H1 (cell line): ENCODE measurements around the gene ERC1.

Experiments used
- POLR2AphosphoS5 ChIP-seq: IDR thresholded peaks from 2 replicates; pipeline ENCODE4 v1.6.1; 2011; ENCODE audit warnings: low read depth, low read length
- RAD21 ChIP-seq, 2 experiments: IDR thresholded peaks in 1 of 2; conservative IDR thresholded peaks in 1 of 2; 2 replicates each; pipeline ENCODE4 v1.6.1; 2011; ENCODE audit warnings: low read depth in 2 of 2, low read length in 2 of 2, improper control_type of control experiment in 1 of 2, inconsistent platforms in 1 of 2, mild to moderate bottlenecking in 1 of 2, moderate library complexity in 1 of 2
- TF ChIP-seq, protein P1 (sequence below), 3 experiments: IDR thresholded peaks; 1 replicate in 2 of 3; 2 replicates in 1 of 3; pipeline versions ENCODE4 v1.5.1 to v1.6.1; 2011; ENCODE audit warnings: low read length in 3 of 3, mild to moderate bottlenecking in 3 of 3, inconsistent platforms in 2 of 3, low read depth in 1 of 3, moderate library complexity in 1 of 3; ENCODE audit not compliant: insufficient read depth in 1 of 3; ENCODE audit errors: control extremely low read depth in 1 of 3

DNA sequence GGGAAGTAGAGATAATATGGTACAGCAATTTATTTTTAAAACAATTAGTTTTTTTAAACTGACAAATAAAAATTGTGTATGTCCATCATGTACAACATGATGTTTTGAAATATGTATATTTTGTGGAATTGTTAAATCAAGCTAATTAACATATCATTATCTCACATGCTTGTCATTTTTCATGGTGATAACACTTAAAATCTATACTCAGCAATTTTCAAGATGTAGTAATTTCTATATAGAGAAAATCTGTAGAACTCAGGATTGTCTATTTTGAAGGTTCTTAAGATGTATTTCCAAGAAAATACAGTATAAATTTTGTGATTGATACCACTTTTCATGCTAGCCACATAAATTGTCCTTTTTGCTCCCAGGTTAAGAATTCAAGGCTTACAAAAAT is 356.3 kb downstream of the ERC1 start:
- TF ChIP-seq, protein P1, sequence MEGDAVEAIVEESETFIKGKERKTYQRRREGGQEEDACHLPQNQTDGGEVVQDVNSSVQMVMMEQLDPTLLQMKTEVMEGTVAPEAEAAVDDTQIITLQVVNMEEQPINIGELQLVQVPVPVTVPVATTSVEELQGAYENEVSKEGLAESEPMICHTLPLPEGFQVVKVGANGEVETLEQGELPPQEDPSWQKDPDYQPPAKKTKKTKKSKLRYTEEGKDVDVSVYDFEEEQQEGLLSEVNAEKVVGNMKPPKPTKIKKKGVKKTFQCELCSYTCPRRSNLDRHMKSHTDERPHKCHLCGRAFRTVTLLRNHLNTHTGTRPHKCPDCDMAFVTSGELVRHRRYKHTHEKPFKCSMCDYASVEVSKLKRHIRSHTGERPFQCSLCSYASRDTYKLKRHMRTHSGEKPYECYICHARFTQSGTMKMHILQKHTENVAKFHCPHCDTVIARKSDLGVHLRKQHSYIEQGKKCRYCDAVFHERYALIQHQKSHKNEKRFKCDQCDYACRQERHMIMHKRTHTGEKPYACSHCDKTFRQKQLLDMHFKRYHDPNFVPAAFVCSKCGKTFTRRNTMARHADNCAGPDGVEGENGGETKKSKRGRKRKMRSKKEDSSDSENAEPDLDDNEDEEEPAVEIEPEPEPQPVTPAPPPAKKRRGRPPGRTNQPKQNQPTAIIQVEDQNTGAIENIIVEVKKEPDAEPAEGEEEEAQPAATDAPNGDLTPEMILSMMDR (IDR thresholded peaks at IDR 0.05; ENCODE audit: control extremely low read depth in 1 of 3, insufficient read depth in 1 of 3, low read depth in 1 of 3, low read length in 3 of 3): no peak
- TF ChIP-seq POLR2AphosphoS5 (no peak), RAD21 (IDR thresholded peaks at IDR 0.05 in 1 of 2, conservative IDR thresholded peaks at IDR 0.05 in 1 of 2; ENCODE audit: low read depth in 2 of 2, low read length in 2 of 2) (no peak)
